Heart right ventricle (tissue), 16 donors: Measurements from ENCODE around the gene WDR49. TPM values are rescaled to one million over a fixed set of nuclear protein-coding genes. Genes with fewer than 3 reads are reported as not detected.

ENCODE experiments used
- ATAC-seq, 8 donors: fragments of 200-7000 bp; cut with Tn5 transposase; one replicate each; pipeline ENCODE4 v1.9.1; 2020; ENCODE audit warnings: mild to moderate bottlenecking in 8 of 8, moderate library complexity in 8 of 8, moderate number of reproducible peaks in 1 of 8
- DNase-seq, 2 donors: peaks; one replicate each; pipeline ENCODE4 v3.0.0-alpha.2; 2020
- H3K27ac ChIP-seq, 10 donors: fragments of 200-600 bp; sonication (generic) in 2 of 10; one replicate each; pipeline versions ENCODE4 v1.5.0 to v1.8.0; 2020 to 2022; ENCODE audit warnings: mild to moderate bottlenecking in 3 of 10
- H3K27me3 ChIP-seq, 7 donors: fragments of 200-600 bp; one replicate each; pipeline ENCODE4 v1.8.0; 2021 to 2022; ENCODE audit warnings: mild to moderate bottlenecking in 2 of 7
- H3K36me3 ChIP-seq, 9 donors: fragments of 200-600 bp; sonication (generic) in 1 of 9; one replicate each; pipeline versions ENCODE4 v1.5.0 to v1.8.0; 2020 to 2022; ENCODE audit warnings: mild to moderate bottlenecking in 2 of 9
- H3K4me1 ChIP-seq, 9 donors: fragments of 200-600 bp; sonication (generic) in 1 of 9; one replicate each; pipeline versions ENCODE4 v1.5.0 to v1.8.0; 2020 to 2022; ENCODE audit warnings: mild to moderate bottlenecking in 4 of 9
- H3K4me3 ChIP-seq, 10 donors: fragments of 200-600 bp; sonication (generic) in 2 of 10; one replicate each; pipeline versions ENCODE4 v1.5.0 to v1.8.0; 2020 to 2022; ENCODE audit warnings: mild to moderate bottlenecking in 7 of 10, moderate library complexity in 2 of 10
- H3K9me3 ChIP-seq, 11 donors: fragments of 200-600 bp in 10 of 11; sonication (generic) in 2 of 11; one replicate each; pipeline versions ENCODE4 v1.5.0 to v1.8.0; 2013 to 2022; ENCODE audit warnings: mild to moderate bottlenecking in 2 of 11, control low read depth in 1 of 11, moderate library complexity in 1 of 11
- CTCF ChIP-seq, 9 donors: fragments of 200-600 bp; sonication (generic) in 2 of 9; IDR thresholded peaks; one replicate each; pipeline versions ENCODE4 v1.5.0 to v1.8.0; 2021 to 2022; ENCODE audit warnings: antibody characterized with exemption in 9 of 9, mild to moderate bottlenecking in 5 of 9, moderate library complexity in 1 of 9
- WGBS, 2 donors: extraction: QIAGEN DNeasy Blood & Tissue Kit; methylation state at CpG; one replicate each; pipeline ENCODE4 v1.1.7; 2013; ENCODE audit warnings: inconsistent platforms in 1 of 2; 5-methylcytosine and 5-hydroxymethylcytosine counted together
- intact Hi-C, 10 donors: fragments of 100-400 bp; cut with DNase I; formaldehyde crosslinking; loops; one replicate each; pipeline versions ENCODE4 v1.11.1 to v1.14.2; 2022
- polyA plus RNA-seq, 2 donors: library from polyadenylated mRNA; stranded (reverse); fragments of 200-250 nt; gene quantifications; one replicate each; pipeline ENCODE4 v1.2.3, GENCODE V29; 2013
- total RNA-seq, 10 donors: library from RNA; stranded (reverse); fragmentation: NEBNext Ultra II Directional in 3 of 10; extraction: Animal tissue kit (Norgen Biotek cat#: 25700) in 3 of 10; gene quantifications; one replicate each; pipeline versions ENCODE4 v1.2.1 to v1.2.4, GENCODE V29; 2021 to 2023
- donor health status: Arrhythmogenic right ventricular cardiomyopathy.
- donor health status: ischemic (EF 13 %, LVEDD 7.1; RV severe dilation, severe dysfunction).
- donor health status: healthy with polysubstance abuse.
- donor health status: DM: no; HTN: yes; CAD: no.
- donor health status: DM: no; HTN: no; CAD: no.
- donor health status: ischemic (EF 25% LVEDD 6.9; RV normal size, moderate dysfunction).
- donor health status: ischemic (EF 25% LVEDD 5.7; RV mildly dilated, moderate dysfunction).
- donor health status: healthy.
- donor health status: DM: yes; HTN: yes; CAD: no.
- donor health status: Ischemic cardiomyopathy.
- donor health status: ischemic (EF 35%, LVEDD 5.7; RV mildly dilated, moderate dysfunction).
- donor health status: nonischemic (EF 11% LVEDD 7.7; RV severe dilation, severe dysfunction).
- donor health status: DM: yes; HTN: yes; CAD: no.
- donor health status: PGD.
- donor health status: ischemic (EF 29% LVEDD 5.4; RV normal size, mild dysfunction).
- donor health status: nonischemic (EF 23%, LVEDD 6.1; RV moderate dilation, normal function).

Gene WDR49
- total and polyA plus RNA-seq, 12 donors: 0.06 to 6.6 (median 2.1) TPM

GRCh38 chr3:167453815-167454214 lies 199.9 kb downstream of the WDR49 start:
- Histone ChIP-seq H3K27ac (no peak overlapping the region), H3K36me3 (no peaks in the 10 kb centered on the region), H3K9me3 (no peaks in the 10 kb centered on the region), H3K4me1 (no peaks in the 10 kb centered on the region), H3K27me3 (no peaks in the 10 kb centered on the region), H3K4me3 (no peak overlapping the region)
- 83 to 86% methylated on average over 2 of the region's 2 CpGs for WGBS, 2 donors
- TF ChIP-seq CTCF (IDR thresholded peaks at IDR 0.05): no peak
- ATAC-seq: no peak
- intact Hi-C loops: no loop called here
- no peak for DNase-seq

DNA sequence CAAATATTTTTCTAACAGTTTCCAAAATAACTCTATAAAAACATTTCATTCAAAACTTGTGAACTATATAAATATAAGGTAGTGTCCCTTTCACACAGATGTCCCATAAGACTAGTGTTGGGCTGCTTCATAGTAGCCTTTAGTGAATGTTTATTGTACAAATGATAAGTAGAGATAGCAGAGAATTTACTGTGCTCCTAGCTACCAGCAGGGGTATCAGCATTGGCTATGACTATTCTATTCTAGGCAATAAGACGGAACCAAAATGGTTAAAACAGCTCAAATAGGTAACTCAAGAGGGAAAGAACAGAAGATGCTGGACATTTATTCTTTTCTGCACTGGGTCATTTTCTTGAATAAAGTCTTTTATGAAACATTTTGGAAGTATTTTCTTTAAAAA lies 202.5 kb downstream of the WDR49 start:
- Histone ChIP-seq H3K4me3 (no peak overlapping the region), H3K4me1 (no peaks in the 10 kb centered on the region), H3K36me3 (no peaks in the 10 kb centered on the region), H3K27ac (no peak overlapping the region), H3K27me3 (no peaks in the 10 kb centered on the region), H3K9me3 (no peaks in the 10 kb centered on the region)
- WGBS, 2 donors: 0 to 40% methylated on average over 1 of the region's 1 CpG
- intact Hi-C loops: no loop called here
- TF ChIP-seq CTCF (IDR thresholded peaks at IDR 0.05): no peak
- DNase-seq (no peak), ATAC-seq (no peak)

DNA sequence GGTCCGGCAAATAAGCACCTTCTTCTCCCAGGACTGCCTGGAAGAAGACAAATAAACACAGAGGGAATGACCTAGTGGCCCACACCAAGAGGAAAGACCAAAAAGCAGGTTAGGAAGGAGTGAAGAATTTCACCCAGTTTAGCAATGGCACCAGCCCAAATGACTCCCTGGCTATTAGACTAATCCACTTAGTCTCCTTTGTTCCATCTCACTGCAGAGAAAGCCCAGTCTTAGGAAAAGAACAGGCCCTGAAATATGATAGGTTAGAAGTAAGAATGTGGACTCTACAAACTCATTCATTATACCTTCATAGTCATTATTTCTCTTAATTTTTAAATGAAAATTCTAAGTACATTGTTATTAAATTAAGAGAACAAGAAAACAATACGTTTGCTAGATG lies 203.1 kb downstream of the WDR49 start:
- Histone ChIP-seq H3K27ac (no peak overlapping the region), H3K4me3 (no peak overlapping the region)

GRCh38 chr3:167450195-167450594 lies 203.5 kb downstream of the WDR49 start:
- TF ChIP-seq CTCF (IDR thresholded peaks at IDR 0.05): no peak
- DNase-seq (no peak), ATAC-seq (no peak)
- Histone ChIP-seq H3K4me1 (no peaks in the 10 kb centered on the region), H3K27me3 (no peaks in the 10 kb centered on the region), H3K4me3 (no peak overlapping the region), H3K27ac (no peak overlapping the region), H3K9me3 (no peaks in the 10 kb centered on the region), H3K36me3 (no peaks in the 10 kb centered on the region)
- WGBS, 2 donors: 86 to 91% methylated on average over 5 of the region's 5 CpGs
- intact Hi-C loops: no loop called here

More for the DNA sequence above, 203.1 kb downstream of the WDR49 start:
- DNase-seq (no peak), ATAC-seq (no peak)
- intact Hi-C loops: no loop called here
- WGBS, 2 donors: 72 to 90% methylated on average over 2 of the region's 2 CpGs
- TF ChIP-seq CTCF (IDR thresholded peaks at IDR 0.05): no peak
- Histone ChIP-seq H3K36me3 (no peaks in the 10 kb centered on the region), H3K4me1 (no peaks in the 10 kb centered on the region), H3K9me3 (no peaks in the 10 kb centered on the region), H3K27me3 (no peaks in the 10 kb centered on the region)

GRCh38 chr3:167445491-167445890 lies 208.3 kb downstream of the WDR49 start:
- intact Hi-C loops: no loop called here
- Histone ChIP-seq H3K4me1 (no peaks in the 10 kb centered on the region), H3K27ac (no peak overlapping the region)

More at GRCh38 chr3:167445491-167445890, 208.3 kb downstream of the WDR49 start:
- Histone ChIP-seq H3K4me3 (no peak overlapping the region), H3K9me3 (no peaks in the 10 kb centered on the region), H3K27me3 (no peaks in the 10 kb centered on the region), H3K36me3 (no peaks in the 10 kb centered on the region)
- ATAC-seq (no peak), DNase-seq (no peak)
- no peak for TF ChIP-seq CTCF (IDR thresholded peaks at IDR 0.05)
